HepG2 (cell line): ENCODE data around the gene TM9SF4. TPM values are rescaled to one million over a fixed set of nuclear protein-coding genes. Genes with fewer than 3 reads are reported as not detected.

ENCODE experiments used
- BRCA1 ChIP-seq: sonication (generic); formaldehyde crosslinking; IDR thresholded peaks from 2 replicates; pipeline ENCODE4 v1.4.0; 2020; ENCODE audit warnings: missing genetic modification reagents
- CREM ChIP-seq, 2 experiments: sonication (generic) in 1 of 2; formaldehyde crosslinking in 1 of 2; IDR thresholded peaks; 2 replicates each; pipeline versions ENCODE4 v1.4.0 to v1.6.1; 2016 to 2020; ENCODE audit warnings: antibody characterized with exemption in 1 of 2, mild to moderate bottlenecking in 1 of 2, missing genetic modification reagents in 1 of 2
- CTCF ChIP-seq: sonication (generic); formaldehyde crosslinking; IDR thresholded peaks from 2 replicates; pipeline ENCODE4 v1.5.0; 2020; ENCODE audit warnings: mild to moderate bottlenecking, missing genetic modification reagents, moderate library complexity
- IRF2 ChIP-seq: IDR thresholded peaks from 2 replicates; pipeline ENCODE4 v1.6.1; 2018; ENCODE audit warnings: missing genetic modification reagents, missing compliant biosample characterization
- THYN1 ChIP-seq: sonication (generic); formaldehyde crosslinking; IDR thresholded peaks from 2 replicates; pipeline ENCODE4 v1.8.1; 2023; ENCODE audit warnings: low read depth, mild to moderate bottlenecking, moderate library complexity, missing genetic modification reagents, borderline replicate concordance
- TRIM24 ChIP-seq: sonication (generic); formaldehyde crosslinking; IDR thresholded peaks from 2 replicates; pipeline ENCODE4 v1.8.0; 2022; ENCODE audit warnings: mild to moderate bottlenecking, missing genetic modification reagents
- XRCC5 ChIP-seq: fragments of 200-400 bp; formaldehyde crosslinking; optimal IDR thresholded peaks from 2 replicates; pipeline ENCODE3; 2017; ENCODE audit warnings: mild to moderate bottlenecking, low read length
- ZFYVE20 ChIP-seq: sonication (generic); formaldehyde crosslinking; IDR thresholded peaks from 2 replicates; pipeline ENCODE4 v1.8.0; 2023; ENCODE audit warnings: low read depth, mild to moderate bottlenecking, moderate library complexity, missing genetic modification reagents, borderline replicate concordance
- ZNF136 ChIP-seq: sonication (generic); formaldehyde crosslinking; IDR thresholded peaks from 2 replicates; pipeline ENCODE4 v1.8.1; 2022; ENCODE audit warnings: low read depth, mild to moderate bottlenecking, moderate library complexity, missing genetic modification reagents
- ZNF496 ChIP-seq: sonication (generic); formaldehyde crosslinking; IDR thresholded peaks from 2 replicates; pipeline ENCODE4 v1.8.1; 2023; ENCODE audit warnings: mild to moderate bottlenecking, moderate library complexity, missing genetic modification reagents; ENCODE audit not compliant: insufficient replicate concordance
- ZNF547 ChIP-seq: sonication (generic); formaldehyde crosslinking; IDR thresholded peaks from 2 replicates; pipeline ENCODE4 v1.5.1; 2020; ENCODE audit warnings: mild to moderate bottlenecking, missing genetic modification reagents
- ZNF569 ChIP-seq: sonication (generic); formaldehyde crosslinking; IDR thresholded peaks from 2 replicates; pipeline ENCODE4 v1.5.0; 2020; ENCODE audit warnings: mild to moderate bottlenecking, missing genetic modification reagents, moderate library complexity, borderline replicate concordance
- ZNF577 ChIP-seq: sonication (generic); formaldehyde crosslinking; IDR thresholded peaks from 2 replicates; pipeline ENCODE4 v1.4.0; 2020; ENCODE audit warnings: mild to moderate bottlenecking, low read depth, missing genetic modification reagents, borderline replicate concordance
- ZSCAN30 ChIP-seq: sonication (generic); formaldehyde crosslinking; IDR thresholded peaks from 2 replicates; pipeline ENCODE4 v1.5.0; 2020; ENCODE audit warnings: mild to moderate bottlenecking, missing genetic modification reagents
- polyA plus RNA-seq, 8 experiments: library from polyadenylated mRNA; depleted of rRNA in 3 of 8; stranded (reverse) in 7 of 8; unstranded in 1 of 8; fragments of >200 nt; fragmentation: Illumina TruSeq in 4 of 8; extraction: Trizol in 4 of 8; gene quantifications; 2 replicates each; pipeline versions ENCODE4 v1.2.1 to v1.2.3, GENCODE V29; 2011 to 2016; ENCODE audit warnings: low read depth in 4 of 8, missing spikeins in 1 of 8, mixed read lengths in 1 of 8; ENCODE audit not compliant: insufficient read depth in 1 of 8
- total RNA-seq, 5 experiments: library from RNA; depleted of rRNA; stranded (reverse); fragments of >200 nt; fragmentation: Illumina TruSeq; extraction: Trizol; gene quantifications; 2 replicates each; pipeline ENCODE4 v1.2.3, GENCODE V29; 2016; ENCODE audit warnings: low read depth in 1 of 5
- TF ChIP-seq, protein P1 (sequence below): sonication (generic); formaldehyde crosslinking; conservative IDR thresholded peaks from 2 replicates; pipeline ENCODE4 v1.8.0; 2022; ENCODE audit warnings: mild to moderate bottlenecking, moderate library complexity, missing genetic modification reagents
- TF ChIP-seq, protein P2 (sequence below): sonication (generic); formaldehyde crosslinking; IDR thresholded peaks from 2 replicates; pipeline ENCODE4 v1.9.0; 2021; ENCODE audit warnings: mild to moderate bottlenecking, missing genetic modification reagents

Gene TM9SF4
- total and polyA plus RNA-seq, 2 of the 13 experiments (the other 11 are each of a cell fraction or from before 2014, with no cell fraction given) = 53.5 to 171 TPM

- TF ChIP-seq BRCA1 (CRISPR knock-in tag) (peak; percentile 78; the same call in 1 of the 2 replicates), ZNF577 (CRISPR knock-in tag) (no peak), ZNF547 (CRISPR knock-in tag) (peak; percentile 95), IRF2 (CRISPR knock-in tag) (no peak), ZNF136 (CRISPR knock-in tag) (no peak), ZSCAN30 (CRISPR knock-in tag) (no peak; the same call in 1 of the 2 replicates), ZNF496 (CRISPR knock-in tag) (no peak), CTCF (CRISPR knock-in tag) (peak; percentile 74), ZFYVE20 (CRISPR knock-in tag) (peak; percentile 50; the same call in 1 of the 2 replicates), THYN1 (CRISPR knock-in tag) (no peak), TRIM24 (CRISPR knock-in tag) (no peak), ZNF569 (CRISPR knock-in tag) (0 out of 2 replicates have a peak, but pooled peaks have one; percentile 86), CREM (IDR thresholded peaks at IDR 0.05) (no peak), CREM (CRISPR knock-in tag; IDR thresholded peaks at IDR 0.05) (no peak), XRCC5 (peak; percentile 35)
- TF ChIP-seq, protein P1, sequence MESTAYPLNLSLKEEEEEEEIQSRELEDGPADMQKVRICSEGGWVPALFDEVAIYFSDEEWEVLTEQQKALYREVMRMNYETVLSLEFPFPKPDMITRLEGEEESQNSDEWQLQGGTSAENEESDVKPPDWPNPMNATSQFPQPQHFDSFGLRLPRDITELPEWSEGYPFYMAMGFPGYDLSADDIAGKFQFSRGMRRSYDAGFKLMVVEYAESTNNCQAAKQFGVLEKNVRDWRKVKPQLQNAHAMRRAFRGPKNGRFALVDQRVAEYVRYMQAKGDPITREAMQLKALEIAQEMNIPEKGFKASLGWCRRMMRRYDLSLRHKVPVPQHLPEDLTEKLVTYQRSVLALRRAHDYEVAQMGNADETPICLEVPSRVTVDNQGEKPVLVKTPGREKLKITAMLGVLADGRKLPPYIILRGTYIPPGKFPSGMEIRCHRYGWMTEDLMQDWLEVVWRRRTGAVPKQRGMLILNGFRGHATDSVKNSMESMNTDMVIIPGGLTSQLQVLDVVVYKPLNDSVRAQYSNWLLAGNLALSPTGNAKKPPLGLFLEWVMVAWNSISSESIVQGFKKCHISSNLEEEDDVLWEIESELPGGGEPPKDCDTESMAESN (CRISPR knock-in tag) = peak; percentile 84; the same call in 1 of the 2 replicates
- TF ChIP-seq, protein P2, sequence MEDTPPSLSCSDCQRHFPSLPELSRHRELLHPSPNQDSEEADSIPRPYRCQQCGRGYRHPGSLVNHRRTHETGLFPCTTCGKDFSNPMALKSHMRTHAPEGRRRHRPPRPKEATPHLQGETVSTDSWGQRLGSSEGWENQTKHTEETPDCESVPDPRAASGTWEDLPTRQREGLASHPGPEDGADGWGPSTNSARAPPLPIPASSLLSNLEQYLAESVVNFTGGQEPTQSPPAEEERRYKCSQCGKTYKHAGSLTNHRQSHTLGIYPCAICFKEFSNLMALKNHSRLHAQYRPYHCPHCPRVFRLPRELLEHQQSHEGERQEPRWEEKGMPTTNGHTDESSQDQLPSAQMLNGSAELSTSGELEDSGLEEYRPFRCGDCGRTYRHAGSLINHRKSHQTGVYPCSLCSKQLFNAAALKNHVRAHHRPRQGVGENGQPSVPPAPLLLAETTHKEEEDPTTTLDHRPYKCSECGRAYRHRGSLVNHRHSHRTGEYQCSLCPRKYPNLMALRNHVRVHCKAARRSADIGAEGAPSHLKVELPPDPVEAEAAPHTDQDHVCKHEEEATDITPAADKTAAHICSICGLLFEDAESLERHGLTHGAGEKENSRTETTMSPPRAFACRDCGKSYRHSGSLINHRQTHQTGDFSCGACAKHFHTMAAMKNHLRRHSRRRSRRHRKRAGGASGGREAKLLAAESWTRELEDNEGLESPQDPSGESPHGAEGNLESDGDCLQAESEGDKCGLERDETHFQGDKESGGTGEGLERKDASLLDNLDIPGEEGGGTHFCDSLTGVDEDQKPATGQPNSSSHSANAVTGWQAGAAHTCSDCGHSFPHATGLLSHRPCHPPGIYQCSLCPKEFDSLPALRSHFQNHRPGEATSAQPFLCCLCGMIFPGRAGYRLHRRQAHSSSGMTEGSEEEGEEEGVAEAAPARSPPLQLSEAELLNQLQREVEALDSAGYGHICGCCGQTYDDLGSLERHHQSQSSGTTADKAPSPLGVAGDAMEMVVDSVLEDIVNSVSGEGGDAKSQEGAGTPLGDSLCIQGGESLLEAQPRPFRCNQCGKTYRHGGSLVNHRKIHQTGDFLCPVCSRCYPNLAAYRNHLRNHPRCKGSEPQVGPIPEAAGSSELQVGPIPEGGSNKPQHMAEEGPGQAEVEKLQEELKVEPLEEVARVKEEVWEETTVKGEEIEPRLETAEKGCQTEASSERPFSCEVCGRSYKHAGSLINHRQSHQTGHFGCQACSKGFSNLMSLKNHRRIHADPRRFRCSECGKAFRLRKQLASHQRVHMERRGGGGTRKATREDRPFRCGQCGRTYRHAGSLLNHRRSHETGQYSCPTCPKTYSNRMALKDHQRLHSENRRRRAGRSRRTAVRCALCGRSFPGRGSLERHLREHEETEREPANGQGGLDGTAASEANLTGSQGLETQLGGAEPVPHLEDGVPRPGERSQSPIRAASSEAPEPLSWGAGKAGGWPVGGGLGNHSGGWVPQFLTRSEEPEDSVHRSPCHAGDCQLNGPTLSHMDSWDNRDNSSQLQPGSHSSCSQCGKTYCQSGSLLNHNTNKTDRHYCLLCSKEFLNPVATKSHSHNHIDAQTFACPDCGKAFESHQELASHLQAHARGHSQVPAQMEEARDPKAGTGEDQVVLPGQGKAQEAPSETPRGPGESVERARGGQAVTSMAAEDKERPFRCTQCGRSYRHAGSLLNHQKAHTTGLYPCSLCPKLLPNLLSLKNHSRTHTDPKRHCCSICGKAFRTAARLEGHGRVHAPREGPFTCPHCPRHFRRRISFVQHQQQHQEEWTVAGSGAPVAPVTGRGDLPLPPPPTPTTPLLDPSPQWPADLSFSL (CRISPR knock-in tag) = no peak
Measured at GRCh38 chr20:32207626-32208498, 98.3 kb downstream of the TM9SF4 start, which contains the start of the genes PLAGL2 and POFUT1 (continued).
